ENCODE data around the gene EML6. TPM values are rescaled to one million over a fixed set of nuclear protein-coding genes. Genes with fewer than 3 reads are reported as not detected.

Gene EML6
- total RNA-seq, 1 experiment from 2014 or later, result 6.6 TPM

- no peak for TF ChIP-seq RAD21 (IDR thresholded peaks at IDR 0.05; ENCODE audit: low read depth)
- peak; percentile 91 for TF ChIP-seq EGR1 (IDR thresholded peaks at IDR 0.05; ENCODE audit: low read depth)
- TF ChIP-seq ATF3 (IDR thresholded peaks at IDR 0.05), result no peak
- peak; percentile 46 for TF ChIP-seq POLR2A (IDR thresholded peaks at IDR 0.05; ENCODE audit: borderline replicate concordance, extremely low read depth, insufficient read depth, insufficient read length)
- TF ChIP-seq TCF7L2 (IDR thresholded peaks at IDR 0.05; ENCODE audit: borderline replicate concordance, extremely low read depth, insufficient read depth, insufficient read length), result peak; percentile 7
- TF ChIP-seq FOSL1 (IDR thresholded peaks at IDR 0.05; ENCODE audit: low read depth), result no peak
- peak; percentile 58; the same call in 1 of the 2 replicates for TF ChIP-seq CBX3 (IDR thresholded peaks at IDR 0.05; ENCODE audit: low read depth)
These were observed at the start of gene EML6 (continued) for GRCh38 chr2:54723131-54723995.

DNA sequence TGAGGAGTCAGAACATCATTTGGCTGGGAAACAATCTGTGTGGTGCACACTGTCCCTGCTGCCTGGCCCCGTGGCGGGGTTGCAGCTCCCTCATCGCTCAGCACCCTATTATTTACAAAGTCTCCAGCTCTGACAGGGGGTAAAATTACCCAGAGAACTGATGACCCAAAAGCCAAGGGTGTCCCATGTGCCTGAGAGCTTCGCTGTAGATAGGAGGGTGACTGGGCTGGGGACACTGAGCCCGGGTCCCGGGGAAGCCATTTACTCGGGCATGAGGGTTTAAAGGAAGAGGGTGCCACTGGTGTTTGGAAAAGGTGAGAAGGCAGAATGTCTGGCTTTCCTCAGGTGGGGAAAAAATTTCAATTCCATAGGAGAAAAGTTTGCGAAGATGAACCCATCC lies 48.2 kb upstream of the EML6 start:
- Histone ChIP-seq H2AFZ (ENCODE audit: low read depth, low read length, poor library complexity, severe bottlenecking) (no peak overlapping the region), H3K9me2 (ENCODE audit: insufficient read depth) (no peaks in the 10 kb centered on the region), H3K79me2 (ENCODE audit: insufficient read depth, low read length) (no peaks in the 10 kb centered on the region), H3K4me2 (ENCODE audit: low read length) (no peak overlapping the region), H3K9me3 (ENCODE audit: control insufficient read depth in 1 of 2, insufficient read depth in 1 of 2, low read depth in 1 of 2, low read length in 2 of 2) (no peaks in the 10 kb centered on the region), H3K27ac (ENCODE audit: low read depth, low read length) (no peak overlapping the region), H3K9ac (ENCODE audit: low read length) (no peak overlapping the region), H3K4me1 (ENCODE audit: control insufficient read depth in 1 of 2, insufficient read depth in 2 of 2, low read length in 2 of 2) (no peaks in the 10 kb centered on the region; a peak in 1 of 4 replicates), H3K36me3 (ENCODE audit: control insufficient read depth in 1 of 2, insufficient read depth in 2 of 2, low read length in 2 of 2) (0 out of 4 replicates have a peak, but pooled peaks cover 0 to 3% of the 10 kb centered on the region in 2 experiments), H4K20me1 (ENCODE audit: insufficient read depth) (no peaks in the 10 kb centered on the region), H3K27me3 (ENCODE audit: insufficient read depth, low read length) (no peaks in the 10 kb centered on the region), H3K4me3 (replicated peaks in 1 of 2; ENCODE audit: low read depth in 1 of 2, low read length in 2 of 2) (no peak overlapping the region)
- RAD21 ChIA-PET (ENCODE audit: low non-redundant PET in 1 of 2, low total read pairs in 2 of 2, uncharacterized antibody in 2 of 2, unreplicated experiment in 2 of 2), result no interaction called here
- intact Hi-C loops (cut with micrococcal nuclease), result no loop called here
- CTCF ChIA-PET, result interaction anchor here (1.2 to 1.3 kb wide), 2 partner anchors 10 to 568 kb away, joined by 4 to 5 read pairs; no protein-coding TSS in a partner anchor
- BruUV-seq (replicated peaks), result no TSS peak
- TF ChIP-seq ZFX (IDR thresholded peaks at IDR 0.05), result no peak
- TF ChIP-seq EZH2 (IDR thresholded peaks at IDR 0.05), result no peak
- no peak for TF ChIP-seq SRF (IDR thresholded peaks at IDR 0.05; ENCODE audit: low read depth)
- TF ChIP-seq JUND (IDR thresholded peaks at IDR 0.05), result no peak
- TF ChIP-seq EZH2phosphoT487 (IDR thresholded peaks at IDR 0.05; ENCODE audit: borderline replicate concordance), result no peak
- no peak for TF ChIP-seq REST (IDR thresholded peaks at IDR 0.05; ENCODE audit: low read depth)
- TF ChIP-seq YY1 (IDR thresholded peaks at IDR 0.05; ENCODE audit: extremely low read depth, insufficient replicate concordance, low read depth, low read length), result no peak
- TF ChIP-seq ZNF274 (IDR thresholded peaks at IDR 0.05; ENCODE audit: low read depth, low read length), result no peak
- no peak for TF ChIP-seq SP1 (IDR thresholded peaks at IDR 0.05; ENCODE audit: low read depth)
- no peak for TF ChIP-seq CBX3 (IDR thresholded peaks at IDR 0.05; ENCODE audit: low read depth)
- TF ChIP-seq FOSL1 (IDR thresholded peaks at IDR 0.05; ENCODE audit: low read depth), result no peak
- ATAC-seq (no peak), DNase-seq (ENCODE audit: low read depth, low spot score) (no peak)
- POLR2A ChIA-PET, result no interaction called here

Data from HCT116 (cell line).